NCI-H2196 (cell line): Measurements from ENCODE around the gene MYBBP1A.

Experiments
- DNase-seq: peaks from one replicate; lab custom pipeline; 2025; ENCODE audit not compliant: unreplicated experiment; lab: John Stamatoyannopoulos, UW

The MYBBP1A gene

DNA sequence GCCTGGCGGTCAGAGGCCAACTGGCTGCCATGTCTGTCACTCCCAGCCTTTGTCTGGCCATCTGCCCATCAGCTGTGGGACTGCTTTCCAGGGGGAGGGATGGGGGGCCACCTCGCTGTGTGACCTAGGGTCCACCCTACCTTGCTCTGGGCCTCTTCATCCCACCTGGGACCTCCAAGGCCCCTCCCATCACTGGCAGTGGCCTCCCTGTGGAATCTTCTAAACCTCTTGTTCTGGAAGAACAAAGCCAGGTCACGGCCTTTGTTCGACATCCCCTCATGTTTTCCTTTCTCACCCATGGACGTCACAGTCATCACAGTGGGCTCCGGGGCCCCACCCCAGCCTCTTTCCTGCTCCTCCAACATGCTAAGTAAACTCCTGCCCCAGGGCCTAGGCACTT lies 32.5 kb downstream of the MYBBP1A start:
- no peak for DNase-seq

- DNase-seq: no peak
Measured at GRCh38 chr17:4520894-4521600, 34.1 kb downstream of the MYBBP1A start.

- no peak for DNase-seq
Measured at GRCh38 chr17:4520060-4520893, 34.9 kb downstream of the MYBBP1A start.

- no peak for DNase-seq
Measured at GRCh38 chr17:4519361-4519788, 35.8 kb downstream of the MYBBP1A start.

DNA sequence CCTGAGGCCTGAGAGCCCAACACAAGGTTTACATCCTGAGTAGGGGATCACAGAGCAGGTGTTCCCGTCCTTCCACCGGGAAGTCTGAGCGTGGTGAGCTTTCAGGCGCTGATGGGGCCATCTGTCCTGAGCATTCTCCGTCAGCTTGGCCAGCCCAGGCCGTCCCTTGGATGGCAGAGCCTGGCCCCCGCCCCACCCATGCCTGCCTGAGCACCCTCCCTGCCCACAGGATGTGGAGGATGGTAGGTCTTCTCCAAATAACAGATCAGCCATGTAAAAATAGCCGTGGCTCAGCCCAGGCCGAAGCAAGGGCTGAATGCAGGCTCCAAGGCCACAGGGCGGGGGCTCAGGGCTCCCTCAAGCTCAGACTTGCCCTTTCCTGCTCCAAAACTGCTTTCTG lies 36.3 kb downstream of the MYBBP1A start:
- no peak for DNase-seq

DNA sequence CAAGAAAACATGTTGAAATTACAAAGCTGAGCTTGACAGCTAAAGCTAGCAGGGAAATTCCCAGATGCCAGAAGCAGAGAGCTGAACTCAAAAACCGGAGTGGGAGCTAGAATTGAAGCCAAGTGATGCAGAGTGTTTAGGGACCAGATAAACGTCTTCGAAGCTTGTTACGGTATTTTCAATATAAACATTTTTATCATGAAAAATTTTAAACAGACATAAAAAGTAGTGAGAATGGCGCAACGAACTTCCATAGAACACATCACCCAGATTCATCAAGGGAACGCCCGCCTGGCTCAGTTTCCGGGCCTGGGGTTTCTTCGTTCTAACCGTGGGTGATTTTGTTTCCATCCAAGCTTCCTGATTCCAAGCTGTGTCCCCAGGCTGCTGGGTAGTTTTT lies 38.4 kb downstream of the MYBBP1A start:
- no peak for DNase-seq

DNA sequence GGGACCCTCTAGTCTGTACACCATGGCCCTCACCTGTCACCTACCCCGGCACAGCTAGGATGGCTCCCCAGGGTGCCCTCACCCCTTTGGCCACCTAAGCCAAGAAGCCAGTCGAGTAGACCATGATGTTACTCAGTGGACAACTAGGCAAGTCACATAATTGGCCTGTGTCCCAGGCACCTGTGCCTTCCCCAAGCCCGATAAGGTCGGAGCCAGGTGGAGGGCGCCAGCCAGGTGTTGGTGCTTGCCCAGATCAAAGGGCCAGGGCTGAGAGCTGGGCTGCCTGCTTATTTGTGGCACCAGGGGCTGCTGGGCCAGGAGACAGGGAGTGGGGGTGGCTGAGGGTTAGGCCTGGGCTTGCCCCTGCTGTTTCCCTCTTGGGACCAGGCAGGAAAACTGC lies 39.7 kb downstream of the MYBBP1A start:
- peak; percentile 27 for DNase-seq

GRCh38 chr17:4514779-4515178 lies 40.4 kb downstream of the MYBBP1A start:
- DNase-seq: no peak

DNA sequence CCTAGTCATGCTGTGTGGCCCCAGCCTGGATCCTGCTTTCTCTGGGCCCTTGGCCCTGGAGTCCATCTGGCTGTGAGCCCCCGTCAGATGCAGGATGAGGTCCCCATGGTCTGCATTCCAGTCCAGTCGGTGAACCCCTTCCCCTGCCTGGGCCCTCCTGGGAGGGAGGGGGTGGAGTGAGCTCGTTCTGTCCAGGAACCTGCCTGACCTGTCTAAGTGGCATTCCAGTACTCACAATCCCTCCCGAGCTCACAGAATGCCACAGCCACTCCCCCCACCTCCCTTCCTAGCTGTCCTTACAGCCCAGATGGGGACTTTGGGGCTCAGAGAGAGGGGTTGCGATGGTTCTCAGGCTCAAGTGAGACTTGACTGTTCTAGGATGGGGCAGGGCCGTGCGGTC lies 41.0 kb downstream of the MYBBP1A start:
- no peak for DNase-seq

- no peak for DNase-seq
Measured at GRCh38 chr17:4513113-4514032, 41.8 kb downstream of the MYBBP1A start.

DNA sequence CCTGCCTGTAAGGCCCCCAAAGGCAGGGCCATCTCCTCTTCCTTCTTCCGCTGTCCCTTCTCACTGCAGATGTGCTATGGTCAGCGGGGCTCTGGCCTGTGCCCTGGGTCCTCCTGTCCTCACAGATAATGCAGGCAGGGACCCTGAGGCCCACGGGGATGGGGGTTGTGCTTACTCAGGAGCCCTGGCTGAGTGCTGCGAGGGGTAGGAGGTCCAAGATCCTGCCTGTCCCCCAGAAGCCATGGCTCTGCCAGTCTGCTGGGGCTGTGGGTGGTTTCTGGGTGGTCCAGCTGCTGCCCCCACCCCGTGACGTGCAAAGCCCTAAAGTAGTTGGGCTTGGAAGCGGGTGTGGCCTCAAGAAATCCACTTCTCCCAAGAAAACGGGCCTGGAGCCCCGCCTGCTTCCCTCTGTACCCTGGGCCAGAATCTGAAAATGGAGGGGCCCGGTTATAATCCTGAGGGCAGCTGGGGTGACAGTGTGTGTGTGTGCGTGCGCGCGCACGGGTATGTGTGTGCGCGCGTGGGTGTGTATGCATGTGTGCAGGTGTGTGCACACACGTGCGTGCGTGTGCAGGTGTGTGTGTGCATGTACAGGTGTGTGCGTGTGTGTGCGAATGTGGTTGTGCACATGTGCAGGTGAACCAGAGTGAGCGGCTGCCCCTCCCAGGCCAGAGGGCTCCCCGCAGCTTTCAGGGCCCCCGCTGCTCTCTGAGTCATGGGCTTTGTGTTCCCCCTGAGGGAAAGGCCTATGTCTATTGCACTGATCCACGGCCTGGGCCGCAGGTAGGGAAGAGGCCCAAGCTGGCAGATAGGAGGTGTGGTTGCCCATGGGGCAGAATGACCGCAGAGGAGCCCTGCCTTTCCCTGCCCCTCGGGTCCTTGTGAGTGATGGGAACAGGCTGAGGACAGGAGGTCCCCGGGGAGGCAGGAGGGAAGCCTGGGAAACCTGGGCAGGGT lies 42.8 kb downstream of the MYBBP1A start:
- DNase-seq: no peak

DNA sequence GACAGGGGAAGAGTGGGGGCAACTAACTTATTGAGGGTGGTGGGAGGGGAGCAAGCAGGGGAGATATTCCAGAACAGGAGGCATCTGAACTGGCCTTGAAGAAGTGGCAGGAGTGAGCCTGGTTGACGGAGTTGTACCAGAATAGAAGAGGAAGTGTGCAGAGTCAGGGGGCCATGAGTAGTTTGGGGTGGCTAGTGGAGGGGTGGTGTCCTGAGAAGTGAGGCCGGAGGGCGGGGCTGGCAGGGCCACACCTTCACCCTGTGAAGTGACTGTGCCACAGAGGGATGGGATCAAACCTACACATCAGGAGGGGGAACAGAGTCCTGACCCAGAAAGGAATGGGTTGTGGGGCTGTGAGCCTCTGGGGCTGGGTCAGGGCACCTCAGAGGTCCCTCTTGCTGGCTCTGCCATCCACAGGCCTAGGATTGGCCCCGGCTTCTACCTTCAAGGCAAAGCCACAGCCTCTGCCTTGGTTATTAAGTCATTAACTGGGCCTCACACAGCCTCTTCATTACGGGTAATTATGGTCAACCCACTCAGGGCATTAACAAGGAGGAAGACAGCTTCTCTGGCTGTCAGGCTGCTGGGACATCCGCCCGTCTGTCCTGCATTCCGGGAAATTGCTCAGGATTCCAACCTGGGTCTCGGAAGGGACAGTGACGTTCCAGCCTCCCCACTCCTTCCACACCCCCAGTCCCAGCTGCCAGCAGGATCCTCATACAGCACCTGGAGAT lies 43.8 kb downstream of the MYBBP1A start:
- DNase-seq: no peak

DNA sequence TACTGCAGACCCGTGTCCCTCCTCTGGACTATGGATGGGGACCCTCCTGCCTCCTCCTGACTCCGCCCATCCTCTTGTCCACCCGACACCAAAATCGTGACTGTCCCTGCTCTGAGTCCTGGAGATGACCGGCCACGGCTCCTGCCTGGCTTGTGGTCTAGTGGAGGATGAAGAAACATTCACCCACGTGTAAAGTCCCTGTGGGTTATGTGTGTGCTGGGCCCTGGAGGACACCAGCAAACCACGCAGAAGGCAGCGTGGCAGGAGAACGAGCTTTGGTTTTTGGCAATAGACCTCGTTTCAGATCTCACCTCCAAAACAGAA lies 44.6 kb downstream of the MYBBP1A start:
- no peak for DNase-seq

GRCh38 chr17:4509923-4510617 lies 45.1 kb downstream of the MYBBP1A start:
- DNase-seq: no peak

- DNase-seq: no peak
Measured at GRCh38 chr17:4509401-4509800, 45.8 kb downstream of the MYBBP1A start.

- no peak for DNase-seq
Measured at GRCh38 chr17:4508207-4508606, 47.0 kb downstream of the MYBBP1A start.

DNA sequence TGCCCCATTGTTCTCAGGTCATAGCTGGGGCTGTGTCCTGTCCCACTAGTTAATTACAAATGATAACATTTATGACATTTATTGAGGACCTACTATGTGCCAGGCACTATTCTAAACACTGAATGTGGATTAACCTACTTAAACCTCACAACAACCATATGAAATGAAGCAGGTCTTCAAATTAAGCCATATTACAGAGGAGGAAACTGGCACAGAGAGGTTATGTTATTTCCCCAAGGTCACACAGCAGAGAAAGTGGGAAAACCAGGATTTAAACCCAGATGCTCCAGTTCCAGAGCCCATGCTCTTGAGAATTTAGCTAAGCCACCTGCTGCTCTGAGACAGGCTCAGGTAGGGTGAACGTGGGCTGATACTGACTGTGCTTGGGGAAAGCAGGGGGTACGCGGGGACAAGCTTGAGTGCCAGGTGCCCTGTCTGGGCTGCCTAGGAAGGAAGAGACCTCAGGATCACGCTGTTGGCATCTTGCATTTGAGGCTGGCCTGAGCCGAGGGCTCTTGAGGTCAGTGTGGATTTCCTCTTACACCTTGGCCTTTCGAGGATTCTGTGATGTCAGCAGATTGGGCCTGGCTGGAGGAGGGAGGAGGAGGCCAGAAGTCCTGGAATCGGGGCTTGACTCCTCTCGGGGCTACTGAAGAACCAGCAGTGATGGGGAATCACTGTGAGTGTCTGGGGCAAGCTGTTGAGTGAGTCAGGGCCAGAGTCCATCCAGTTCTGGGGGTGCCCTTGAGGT lies 47.6 kb downstream of the MYBBP1A start:
- DNase-seq: no peak

GRCh38 chr17:4506892-4507291 lies 48.3 kb downstream of the MYBBP1A start:
- DNase-seq: no peak
